HEK293 (cell line): Measurements from ENCODE around the gene NUCKS1.
A peak's percentile ranks its signal among the peaks of the same experiment; 100 is the strongest.

Source experiments
- CTCF ChIA-PET: fragments of 350-600 bp; formaldehyde crosslinking; extraction: SDS; loops from one replicate; lab custom pipeline; 2021; ENCODE audit warnings: antibody characterized with exemption; lab: Yijun Ruan, JAX
- POLR2A ChIA-PET: fragments of 300-600 bp; formaldehyde crosslinking; extraction: SDS; loops from one replicate; lab custom pipeline; 2020; ENCODE audit warnings: antibody characterized with exemption, inconsistent platforms; lab: Yijun Ruan, JAX
- H3K27ac ChIP-seq: fragments of 200-500 bp; sonication (Bioruptor generic); 2 replicates; pipeline ENCODE4 v1.5.1; 2014; ENCODE audit warnings: low read depth, low read length, control low read depth, inconsistent platforms; ENCODE audit errors: extremely low read depth
- H3K36me3 ChIP-seq, 2 experiments: fragments of 200-500 bp in 1 of 2; sonication (Bioruptor generic) in 1 of 2; 1 replicate in 1 of 2; 2 replicates in 1 of 2; pipeline ENCODE4 v1.5.1; 2014 to 2017; ENCODE audit warnings: inconsistent platforms in 2 of 2, low read length in 2 of 2; ENCODE audit not compliant: control insufficient read depth in 2 of 2, insufficient read depth in 1 of 2
- H3K4me1 ChIP-seq: fragments of 200-500 bp; sonication (Bioruptor generic); 2 replicates; pipeline ENCODE4 v1.5.1; 2014; ENCODE audit warnings: mild to moderate bottlenecking, low read length, inconsistent platforms; ENCODE audit not compliant: control insufficient read depth, insufficient read depth
- H3K4me3 ChIP-seq: 2 replicates; pipeline ENCODE4 v1.5.1; 2011; ENCODE audit warnings: low read depth, mild to moderate bottlenecking, control low read depth, low read length, moderate library complexity
- H3K9me3 ChIP-seq: fragments of 200-500 bp; sonication (Bioruptor generic); 2 replicates; pipeline ENCODE4 v1.5.1; 2014; ENCODE audit warnings: low read depth, low read length, inconsistent platforms; ENCODE audit not compliant: control insufficient read depth, insufficient read depth
- BCL11A ChIP-seq: fragments of 450-650 bp; formaldehyde crosslinking; IDR thresholded peaks from 2 replicates; pipeline ENCODE4 v1.5.1; 2016; ENCODE audit warnings: low read depth, missing biosample characterization, missing genetic modification characterization
- PRDM10 ChIP-seq: fragments of 450-650 bp; formaldehyde crosslinking; IDR thresholded peaks from 2 replicates; pipeline ENCODE4 v1.5.1; 2016; ENCODE audit warnings: missing biosample characterization, missing genetic modification characterization
- PRDM6 ChIP-seq: fragments of 450-650 bp; formaldehyde crosslinking; IDR thresholded peaks from 2 replicates; pipeline ENCODE4 v1.5.1; 2017; ENCODE audit warnings: missing biosample characterization, missing genetic modification characterization
- SCRT2 ChIP-seq: fragments of 450-650 bp; formaldehyde crosslinking; IDR thresholded peaks from 2 replicates; pipeline ENCODE4 v1.5.1; 2016; ENCODE audit warnings: missing biosample characterization, missing genetic modification characterization
- ZBTB21 ChIP-seq: fragments of 450-650 bp; formaldehyde crosslinking; IDR thresholded peaks from 2 replicates; pipeline ENCODE4 v1.5.1; 2017; ENCODE audit warnings: missing biosample characterization, missing genetic modification characterization
- ZBTB8A ChIP-seq: fragments of 450-650 bp; formaldehyde crosslinking; IDR thresholded peaks from 2 replicates; pipeline ENCODE4 v1.5.1; 2016; ENCODE audit warnings: missing biosample characterization, missing genetic modification characterization
- ZEB2 ChIP-seq: fragments of 450-650 bp; formaldehyde crosslinking; IDR thresholded peaks from 2 replicates; pipeline ENCODE4 v1.5.1; 2016; ENCODE audit warnings: missing biosample characterization, missing genetic modification characterization
- ZFP37 ChIP-seq: fragments of 450-650 bp; formaldehyde crosslinking; IDR thresholded peaks from 2 replicates; pipeline ENCODE4 v1.5.1; 2016; ENCODE audit warnings: missing biosample characterization, missing genetic modification characterization
- ZNF121 ChIP-seq: fragments of 450-650 bp; formaldehyde crosslinking; IDR thresholded peaks from 2 replicates; pipeline ENCODE4 v1.5.1; 2016; ENCODE audit warnings: missing biosample characterization, missing genetic modification characterization
- ZNF221 ChIP-seq: fragments of 450-650 bp; formaldehyde crosslinking; IDR thresholded peaks from 2 replicates; pipeline ENCODE4 v1.5.1; 2017; ENCODE audit warnings: missing biosample characterization, missing genetic modification characterization, borderline replicate concordance
- ZNF24 ChIP-seq: fragments of 450-650 bp; formaldehyde crosslinking; IDR thresholded peaks from 2 replicates; pipeline ENCODE4 v1.5.1; 2016; ENCODE audit warnings: missing biosample characterization, missing genetic modification characterization
- ZNF248 ChIP-seq: fragments of 450-650 bp; formaldehyde crosslinking; IDR thresholded peaks from 2 replicates; pipeline ENCODE4 v1.5.1; 2017; ENCODE audit warnings: missing biosample characterization, missing genetic modification characterization
- ZNF391 ChIP-seq: fragments of 450-650 bp; formaldehyde crosslinking; IDR thresholded peaks from 2 replicates; pipeline ENCODE4 v1.5.1; 2016; ENCODE audit warnings: low read depth, missing biosample characterization, missing genetic modification characterization, borderline replicate concordance
- ZNF513 ChIP-seq: fragments of 450-650 bp; IDR thresholded peaks from 2 replicates; pipeline ENCODE4 v1.5.1; 2018; ENCODE audit warnings: missing biosample characterization, missing genetic modification characterization
- ZNF514 ChIP-seq: fragments of 450-650 bp; formaldehyde crosslinking; IDR thresholded peaks from 2 replicates; pipeline ENCODE4 v1.5.1; 2016; ENCODE audit warnings: missing biosample characterization, missing genetic modification characterization
- ZNF518A ChIP-seq: fragments of 450-650 bp; formaldehyde crosslinking; conservative IDR thresholded peaks from 2 replicates; pipeline ENCODE4 v1.5.1; 2016; ENCODE audit warnings: low read depth, missing biosample characterization, missing genetic modification characterization
- ZNF623 ChIP-seq: fragments of 450-650 bp; formaldehyde crosslinking; IDR thresholded peaks from 2 replicates; pipeline ENCODE4 v1.5.1; 2016; ENCODE audit warnings: missing biosample characterization, missing genetic modification characterization
- ZNF629 ChIP-seq: fragments of 450-650 bp; formaldehyde crosslinking; IDR thresholded peaks from 2 replicates; pipeline ENCODE4 v1.5.1; 2017; ENCODE audit warnings: missing biosample characterization, missing genetic modification characterization
- ZNF660 ChIP-seq: fragments of 450-650 bp; IDR thresholded peaks from 2 replicates; pipeline ENCODE4 v1.5.1; 2018; ENCODE audit warnings: missing biosample characterization, mild to moderate bottlenecking, missing genetic modification characterization
- ZNF670 ChIP-seq: fragments of 450-650 bp; formaldehyde crosslinking; IDR thresholded peaks from 2 replicates; pipeline ENCODE4 v1.5.1; 2016; ENCODE audit warnings: missing biosample characterization, missing genetic modification characterization, low read depth
- ZNF785 ChIP-seq: fragments of 450-650 bp; formaldehyde crosslinking; IDR thresholded peaks from 2 replicates; pipeline ENCODE4 v1.5.1; 2016; ENCODE audit warnings: missing biosample characterization, missing genetic modification characterization
- ZSCAN4 ChIP-seq: fragments of 450-650 bp; formaldehyde crosslinking; IDR thresholded peaks from 2 replicates; pipeline ENCODE4 v1.5.1; 2017; ENCODE audit warnings: missing biosample characterization, missing genetic modification characterization
- ZXDB ChIP-seq: fragments of 450-650 bp; formaldehyde crosslinking; IDR thresholded peaks from 2 replicates; pipeline ENCODE4 v1.5.1; 2016; ENCODE audit warnings: missing biosample characterization, missing genetic modification characterization

NUCKS1 gene

GRCh38 chr1:205750138-205751035, at the start of gene NUCKS1:
Gene NUCKS1 (minus strand): TSS chr1:205750182. CDS start chr1:205749973, 209 bp downstream.
- Histone ChIP-seq H3K36me3 (peaks cover 0 to 10% of the 10 kb centered on the region in 2 experiments; a peak in 2 of 3 replicates), H3K4me3 (peak within 1 kb of the TSS; percentile 85), H3K27ac (peak within 1 kb of the TSS; percentile 84), H3K9me3 (no peaks in the 10 kb centered on the region), H3K4me1 (0 out of 2 replicates have a peak, but pooled peaks cover 2% of the 10 kb centered on the region)
- CTCF ChIA-PET = interaction anchor here (0.6 to 1.7 kb wide), 2 partner anchors 91 to 1690 kb away, joined by 3 to 4 read pairs; no protein-coding TSS in a partner anchor
- POLR2A ChIA-PET = interaction anchor here (0.6 to 2.4 kb wide), 6 partner anchors 16 to 1159 kb away, joined by 3 to 12 read pairs (median 5); partner anchors contain the start of genes ELK4, RAB29 and SLC45A3
- TF ChIP-seq ZXDB (tag by site-specific recombination) = peak; percentile 93
- TF ChIP-seq ZNF248 = no peak
- TF ChIP-seq ZSCAN4 = 0 out of 2 replicates have a peak, but pooled peaks have one; percentile 62
- peak; percentile 22; the same call in 1 of the 2 replicates for TF ChIP-seq ZNF121 (tag by site-specific recombination)
- no peak for TF ChIP-seq ZNF670
- TF ChIP-seq ZNF518A (tag by site-specific recombination) = peak; percentile 90
- TF ChIP-seq ZNF391 (tag by site-specific recombination) = peak; percentile 87
- TF ChIP-seq SCRT2 (tag by site-specific recombination) = no peak
- TF ChIP-seq ZNF513 (tag by site-specific recombination) = peak; percentile 41; the same call in 1 of the 2 replicates
- TF ChIP-seq BCL11A (tag by site-specific recombination) = peak; percentile 41; the same call in 1 of the 2 replicates
- no peak for TF ChIP-seq ZFP37 (tag by site-specific recombination)
- no peak for TF ChIP-seq PRDM6
- peak; percentile 72 for TF ChIP-seq PRDM10 (tag by site-specific recombination)
- TF ChIP-seq ZNF24 (tag by site-specific recombination) = peak; percentile 70
- 0 out of 2 replicates have a peak, but pooled peaks have one; percentile 48 for TF ChIP-seq ZBTB21 (tag by site-specific recombination)
- TF ChIP-seq ZNF785 (tag by site-specific recombination) = 0 out of 2 replicates have a peak, but pooled peaks have one; percentile 4
- peak; percentile 36; the same call in 1 of the 2 replicates for TF ChIP-seq ZNF623
- peak; percentile 55 for TF ChIP-seq ZBTB8A (tag by site-specific recombination)
- peak; percentile 78; the same call in 1 of the 2 replicates for TF ChIP-seq ZNF660 (tag by site-specific recombination)
- TF ChIP-seq ZEB2 (tag by site-specific recombination) = peak; percentile 76; the same call in 1 of the 2 replicates
- TF ChIP-seq ZNF629 (tag by site-specific recombination) = peak; percentile 75
- TF ChIP-seq ZNF514 (tag by site-specific recombination) = no peak
- 0 out of 2 replicates have a peak, but pooled peaks have one; percentile 8 for TF ChIP-seq ZNF221
